ENCODE measurements around the gene TTBK2.

TTBK2 gene

DNA sequence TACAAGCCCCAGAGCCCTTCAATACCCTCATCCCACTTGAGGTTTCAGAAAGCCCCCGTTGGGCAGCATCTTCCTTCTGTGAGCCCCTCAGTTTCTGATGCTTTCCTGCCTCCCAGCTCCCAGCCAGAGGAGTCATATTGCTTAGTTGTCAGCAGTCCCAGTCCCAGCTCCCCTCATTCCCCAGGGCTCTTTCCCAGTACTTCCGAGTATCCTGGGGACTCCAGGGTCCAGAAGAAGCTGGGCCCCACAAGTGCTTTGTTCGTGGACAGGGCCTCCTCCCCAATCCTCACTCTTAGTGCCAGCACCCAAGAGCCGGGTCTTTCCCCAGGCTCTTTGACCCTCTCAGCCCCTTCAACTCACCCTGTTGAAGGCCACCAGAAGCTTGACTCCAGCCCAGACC lies 227.6 kb downstream of the TTBK2 start:
- DNase-seq (ENCODE audit: low spot score) = no peak

DNA sequence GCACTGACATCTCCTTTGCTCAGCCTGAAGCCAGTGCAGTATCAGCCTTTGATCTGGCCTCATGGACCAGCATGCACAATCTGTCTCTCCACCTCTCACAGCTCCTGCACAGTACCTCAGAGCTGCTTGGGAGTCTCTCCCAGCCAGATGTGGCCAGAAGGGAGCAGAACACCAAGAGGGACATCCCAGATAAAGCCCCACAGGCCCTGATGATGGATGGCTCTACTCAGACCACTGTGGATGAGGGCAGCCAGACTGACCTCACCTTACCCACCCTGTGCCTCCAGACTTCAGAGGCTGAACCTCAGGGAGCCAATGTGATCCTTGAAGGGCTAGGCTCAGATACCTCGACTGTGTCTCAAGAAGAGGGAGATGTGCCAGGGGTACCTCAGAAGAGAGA lies 228.0 kb downstream of the TTBK2 start:
- DNase-seq (ENCODE audit: low spot score) = no peak

DNA sequence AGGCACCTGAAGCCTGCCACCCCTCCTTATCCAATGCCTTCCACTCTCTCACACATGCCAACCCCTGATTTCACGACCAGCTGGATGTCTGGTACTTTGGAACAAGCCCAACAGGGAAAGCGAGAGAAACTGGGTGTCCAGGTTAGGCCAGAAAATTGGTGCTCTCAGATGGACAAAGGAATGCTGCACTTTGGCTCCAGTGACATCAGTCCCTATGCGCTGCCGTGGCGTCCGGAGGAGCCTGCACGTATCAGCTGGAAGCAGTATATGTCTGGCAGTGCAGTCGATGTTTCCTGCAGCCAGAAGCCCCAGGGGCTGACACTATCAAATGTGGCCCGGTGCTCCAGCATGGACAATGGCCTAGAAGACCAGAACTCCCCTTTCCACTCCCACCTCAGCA lies 228.8 kb downstream of the TTBK2 start:
- no peak for DNase-seq (ENCODE audit: low spot score)

DNA sequence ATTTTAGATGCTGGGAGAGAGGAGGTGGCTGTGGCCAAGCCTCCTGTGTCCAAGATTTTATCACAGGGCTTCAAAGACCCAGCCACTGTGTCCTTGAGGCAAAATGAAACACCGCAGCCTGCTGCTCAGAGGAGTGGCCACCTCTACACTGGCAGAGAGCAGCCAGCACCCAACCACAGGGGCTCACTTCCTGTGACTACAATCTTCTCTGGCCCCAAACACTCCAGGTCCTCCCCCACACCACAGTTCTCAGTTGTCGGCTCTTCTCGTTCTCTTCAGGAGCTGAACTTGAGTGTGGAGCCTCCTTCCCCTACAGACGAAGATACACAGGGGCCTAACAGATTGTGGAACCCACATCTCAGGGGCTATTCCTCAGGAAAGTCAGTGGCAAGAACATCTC lies 229.3 kb downstream of the TTBK2 start:
- DNase-seq (ENCODE audit: low spot score) = no peak

All from Ammon's horn (tissue), 1 donor.